ENCODE data around the gene ZBTB16. TPM values are rescaled to one million over a fixed set of nuclear protein-coding genes. Genes with fewer than 3 reads are reported as not detected.

Gene ZBTB16
- total RNA-seq, 1 donor from 2014 or later: 11.9 TPM

- Mint-ChIP-seq H3K4me3 (no peak overlapping the region), H3K27me3 (peaks cover 16% of the 10 kb centered on the region), H3K9me3 (no peaks in the 10 kb centered on the region), H3K4me1 (ENCODE audit: unreplicated experiment) (peaks cover 55% of the 10 kb centered on the region), H3K27ac (peak overlapping the region; percentile 85), H3K36me3 (no peaks in the 10 kb centered on the region)
- no peak for DNase-seq (ENCODE audit: extremely low spot score, unreplicated experiment)
- TF ChIP-seq, protein P1, sequence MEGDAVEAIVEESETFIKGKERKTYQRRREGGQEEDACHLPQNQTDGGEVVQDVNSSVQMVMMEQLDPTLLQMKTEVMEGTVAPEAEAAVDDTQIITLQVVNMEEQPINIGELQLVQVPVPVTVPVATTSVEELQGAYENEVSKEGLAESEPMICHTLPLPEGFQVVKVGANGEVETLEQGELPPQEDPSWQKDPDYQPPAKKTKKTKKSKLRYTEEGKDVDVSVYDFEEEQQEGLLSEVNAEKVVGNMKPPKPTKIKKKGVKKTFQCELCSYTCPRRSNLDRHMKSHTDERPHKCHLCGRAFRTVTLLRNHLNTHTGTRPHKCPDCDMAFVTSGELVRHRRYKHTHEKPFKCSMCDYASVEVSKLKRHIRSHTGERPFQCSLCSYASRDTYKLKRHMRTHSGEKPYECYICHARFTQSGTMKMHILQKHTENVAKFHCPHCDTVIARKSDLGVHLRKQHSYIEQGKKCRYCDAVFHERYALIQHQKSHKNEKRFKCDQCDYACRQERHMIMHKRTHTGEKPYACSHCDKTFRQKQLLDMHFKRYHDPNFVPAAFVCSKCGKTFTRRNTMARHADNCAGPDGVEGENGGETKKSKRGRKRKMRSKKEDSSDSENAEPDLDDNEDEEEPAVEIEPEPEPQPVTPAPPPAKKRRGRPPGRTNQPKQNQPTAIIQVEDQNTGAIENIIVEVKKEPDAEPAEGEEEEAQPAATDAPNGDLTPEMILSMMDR (conservative IDR thresholded peaks at IDR 0.05): no peak
Measured at GRCh38 chr11:114196997-114197703, 137.6 kb downstream of the ZBTB16 start.

- H3K9me3 Mint-ChIP-seq: no peaks in the 10 kb centered on the region
- peak overlapping the region; percentile 24 for H3K27ac Mint-ChIP-seq
- H3K36me3 Mint-ChIP-seq: no peaks in the 10 kb centered on the region
- TF ChIP-seq, protein P1 (conservative IDR thresholded peaks at IDR 0.05): no peak
- peaks cover 18% of the 10 kb centered on the region for H3K27me3 Mint-ChIP-seq
- H3K4me1 Mint-ChIP-seq (ENCODE audit: unreplicated experiment): peaks cover 60% of the 10 kb centered on the region
- no peak for DNase-seq (ENCODE audit: extremely low spot score, unreplicated experiment)
- H3K4me3 Mint-ChIP-seq: peak overlapping the region; percentile 18
Measured at GRCh38 chr11:114197799-114198500, 138.4 kb downstream of the ZBTB16 start.

DNA sequence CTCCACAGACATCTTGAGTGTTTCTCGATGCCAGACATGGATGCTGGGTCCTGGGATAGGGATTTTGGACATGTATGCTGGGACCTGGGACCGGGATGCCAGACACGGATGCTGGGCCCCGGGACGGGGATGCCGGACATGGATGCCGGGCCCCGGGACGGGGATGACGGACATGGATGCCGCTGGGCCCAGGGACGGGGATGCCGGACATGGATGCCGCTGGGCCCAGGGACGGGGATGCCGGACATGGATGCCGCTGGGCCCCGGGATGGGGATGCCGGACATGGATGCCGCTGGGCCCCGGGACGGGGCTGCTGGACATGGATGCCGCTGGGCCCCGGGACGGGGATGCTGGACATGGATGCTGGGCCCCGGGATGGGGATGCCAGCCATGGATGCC, 139.5 kb downstream of the ZBTB16 start:
- Mint-ChIP-seq H3K9me3 (no peaks in the 10 kb centered on the region), H3K27ac (no peak overlapping the region), H3K27me3 (peaks cover 17% of the 10 kb centered on the region), H3K36me3 (no peaks in the 10 kb centered on the region), H3K4me3 (no peak overlapping the region), H3K4me1 (ENCODE audit: unreplicated experiment) (peaks cover 51% of the 10 kb centered on the region)
- TF ChIP-seq, protein P1 (conservative IDR thresholded peaks at IDR 0.05): no peak
- DNase-seq (ENCODE audit: extremely low spot score, unreplicated experiment): no peak

DNA sequence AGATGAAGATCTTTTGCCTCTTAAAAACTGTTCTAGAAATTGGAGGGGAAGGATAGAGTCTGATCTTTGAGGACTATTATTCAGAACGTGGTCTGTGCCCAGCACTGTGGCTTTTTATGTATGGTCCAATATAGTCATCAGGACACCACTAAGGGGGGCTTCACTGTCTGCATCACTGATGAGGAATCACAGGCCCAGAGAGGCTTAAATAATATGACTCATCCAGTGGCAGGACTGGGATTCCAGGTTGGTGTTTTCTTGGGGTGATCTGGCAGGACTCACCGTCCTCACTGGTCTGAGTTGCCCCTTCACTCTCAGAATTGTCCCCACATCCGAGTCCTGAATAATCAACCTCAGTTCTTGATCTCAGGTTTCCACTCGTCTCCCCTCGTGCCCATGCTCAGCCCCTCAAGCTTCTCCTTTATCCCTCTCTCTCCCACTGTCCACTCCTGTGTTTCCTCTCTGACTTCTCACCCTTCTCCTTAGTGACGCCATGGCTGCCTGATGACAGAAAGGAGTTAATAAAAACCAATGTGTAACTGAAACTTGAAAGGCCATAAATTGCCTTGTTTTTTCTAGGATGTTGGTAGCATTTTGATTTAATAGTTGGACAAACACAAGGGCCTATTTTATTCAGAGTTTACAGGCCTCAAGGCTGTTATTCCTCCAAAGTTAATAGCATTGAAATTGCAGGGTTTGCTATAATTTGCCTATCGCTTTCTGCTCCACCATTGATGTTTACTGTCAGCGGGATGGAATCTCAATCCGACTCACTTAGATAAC, 141.0 kb downstream of the ZBTB16 start:
- no peak overlapping the region for H3K4me3 Mint-ChIP-seq
- peak overlapping the region; percentile 55 for H3K27ac Mint-ChIP-seq
- no peaks in the 10 kb centered on the region for H3K9me3 Mint-ChIP-seq
- no peaks in the 10 kb centered on the region for H3K36me3 Mint-ChIP-seq
- TF ChIP-seq, protein P1 (conservative IDR thresholded peaks at IDR 0.05): no peak
- DNase-seq (ENCODE audit: extremely low spot score, unreplicated experiment): no peak
- H3K27me3 Mint-ChIP-seq: peaks cover 22% of the 10 kb centered on the region
- peaks cover 39% of the 10 kb centered on the region for H3K4me1 Mint-ChIP-seq (ENCODE audit: unreplicated experiment)

GRCh38 chr11:114201219-114201618, 141.7 kb downstream of the ZBTB16 start:
- Mint-ChIP-seq H3K9me3 (no peaks in the 10 kb centered on the region), H3K27me3 (peaks cover 23% of the 10 kb centered on the region), H3K4me3 (no peak overlapping the region), H3K27ac (no peak overlapping the region), H3K4me1 (ENCODE audit: unreplicated experiment) (peaks cover 41% of the 10 kb centered on the region), H3K36me3 (no peaks in the 10 kb centered on the region)
- TF ChIP-seq, protein P1 (conservative IDR thresholded peaks at IDR 0.05): no peak
- DNase-seq (ENCODE audit: extremely low spot score, unreplicated experiment): no peak

Measured in type B pancreatic cell (in vitro differentiated cells).